HepG2 (cell line): ENCODE measurements around the gene RREB1. TPM values are rescaled to one million over a fixed set of nuclear protein-coding genes. Genes with fewer than 3 reads are reported as not detected.
A peak's percentile ranks its signal among the peaks of the same experiment; 100 is the strongest.

Experiments
- ARNT ChIP-seq: fragments of 450-650 bp; IDR thresholded peaks from 2 replicates; pipeline ENCODE4 v1.6.1; 2017
- DNMT3B ChIP-seq: conservative IDR thresholded peaks from 2 replicates; pipeline ENCODE4 v1.6.1; 2016; ENCODE audit warnings: missing biosample characterization, control low read depth
- GLI4 ChIP-seq: sonication (generic); formaldehyde crosslinking; IDR thresholded peaks from 2 replicates; pipeline ENCODE4 v1.5.1; 2020; ENCODE audit warnings: missing genetic modification reagents, mild to moderate bottlenecking, moderate library complexity, borderline replicate concordance
- HIC2 ChIP-seq: sonication (generic); formaldehyde crosslinking; IDR thresholded peaks from 2 replicates; pipeline ENCODE4 v1.9.0; 2022; ENCODE audit warnings: low read depth, missing genetic modification reagents
- IKZF4 ChIP-seq: sonication (generic); formaldehyde crosslinking; IDR thresholded peaks from 2 replicates; pipeline ENCODE4 v1.5.1; 2020; ENCODE audit warnings: borderline replicate concordance, mild to moderate bottlenecking, low read depth, missing genetic modification reagents; ENCODE audit errors: not compliant biosample characterization
- MAFK ChIP-seq, 2 experiments: IDR thresholded peaks in 1 of 2; conservative IDR thresholded peaks in 1 of 2; 2 replicates each; pipeline ENCODE4 v1.6.1; 2011; ENCODE audit warnings: improper control_type of control experiment in 2 of 2, low read length in 2 of 2
- MLLT10 ChIP-seq: sonication (generic); formaldehyde crosslinking; IDR thresholded peaks from 2 replicates; pipeline ENCODE4 v1.4.0; 2020; ENCODE audit warnings: missing genetic modification reagents
- NFIB ChIP-seq: sonication (generic); formaldehyde crosslinking; IDR thresholded peaks from 2 replicates; pipeline ENCODE4 v1.9.0; 2021; ENCODE audit warnings: missing genetic modification reagents, mild to moderate bottlenecking, borderline replicate concordance
- PCBP1 ChIP-seq: fragments of 200-400 bp; formaldehyde crosslinking; IDR thresholded peaks from 2 replicates; pipeline ENCODE4 v1.6.1; 2017; ENCODE audit warnings: mild to moderate bottlenecking, low read depth, low read length, borderline replicate concordance
- PRPF4 ChIP-seq: fragments of 200-400 bp; formaldehyde crosslinking; IDR thresholded peaks from 2 replicates; pipeline ENCODE4 v1.6.1; 2016; ENCODE audit warnings: low read length, low read depth; ENCODE audit not compliant: poor library complexity, severe bottlenecking
- RORA ChIP-seq: sonication (generic); formaldehyde crosslinking; IDR thresholded peaks from 2 replicates; pipeline ENCODE4 v1.5.0; 2020; ENCODE audit warnings: mild to moderate bottlenecking, missing genetic modification reagents, moderate library complexity
- SCMH1 ChIP-seq: sonication (generic); formaldehyde crosslinking; IDR thresholded peaks from 2 replicates; pipeline ENCODE4 v1.9.0; 2021; ENCODE audit warnings: missing genetic modification reagents, mild to moderate bottlenecking, borderline replicate concordance
- SIX1 ChIP-seq: sonication (generic); formaldehyde crosslinking; IDR thresholded peaks from 2 replicates; pipeline ENCODE4 v1.4.0; 2020; ENCODE audit warnings: missing genetic modification reagents, borderline replicate concordance
- SMYD3 ChIP-seq: sonication (generic); formaldehyde crosslinking; IDR thresholded peaks from 2 replicates; pipeline ENCODE4 v1.8.1; 2023; ENCODE audit warnings: mild to moderate bottlenecking, missing genetic modification reagents
- TFAP4 ChIP-seq: sonication (generic); IDR thresholded peaks from 2 replicates; pipeline ENCODE4 v1.6.1; 2016; ENCODE audit warnings: low read depth, borderline replicate concordance
- ZKSCAN1 ChIP-seq: fragments of 150-350 bp; IDR thresholded peaks from 2 replicates; pipeline ENCODE4 v1.6.1; 2014; ENCODE audit warnings: low read length
- ZMYM4 ChIP-seq: sonication (generic); formaldehyde crosslinking; IDR thresholded peaks from 2 replicates; pipeline ENCODE4 v1.8.1; 2023; ENCODE audit warnings: mild to moderate bottlenecking, missing genetic modification reagents
- ZNF292 ChIP-seq: sonication (generic); formaldehyde crosslinking; IDR thresholded peaks from 2 replicates; pipeline ENCODE4 v1.8.1; 2022; ENCODE audit warnings: mild to moderate bottlenecking, low read depth, missing genetic modification reagents, borderline replicate concordance
- ZNF33A ChIP-seq: sonication (generic); formaldehyde crosslinking; IDR thresholded peaks from 2 replicates; pipeline ENCODE4 v1.5.1; 2020; ENCODE audit warnings: missing genetic modification reagents, mild to moderate bottlenecking, moderate library complexity, borderline replicate concordance
- ZNF34 ChIP-seq: sonication (generic); formaldehyde crosslinking; IDR thresholded peaks from 2 replicates; pipeline ENCODE4 v1.4.0; 2020; ENCODE audit warnings: mild to moderate bottlenecking, missing genetic modification reagents, borderline replicate concordance
- ZNF354B ChIP-seq: sonication (generic); formaldehyde crosslinking; IDR thresholded peaks from 2 replicates; pipeline ENCODE4 v1.8.0; 2022; ENCODE audit warnings: mild to moderate bottlenecking, missing genetic modification reagents
- ZNF501 ChIP-seq: sonication (generic); formaldehyde crosslinking; IDR thresholded peaks from 2 replicates; pipeline ENCODE4 v1.5.1; 2020; ENCODE audit warnings: mild to moderate bottlenecking, moderate library complexity, missing genetic modification reagents
- ZNF775 ChIP-seq: sonication (generic); formaldehyde crosslinking; IDR thresholded peaks from 2 replicates; pipeline ENCODE4 v1.4.0; 2020; ENCODE audit warnings: missing genetic modification reagents, mild to moderate bottlenecking, moderate library complexity, borderline replicate concordance
- ZNF800 ChIP-seq: sonication (generic); formaldehyde crosslinking; IDR thresholded peaks from 2 replicates; pipeline ENCODE4 v1.4.0; 2020; ENCODE audit warnings: missing genetic modification reagents
- ZSCAN20 ChIP-seq: sonication (generic); formaldehyde crosslinking; IDR thresholded peaks from 2 replicates; pipeline ENCODE4 v1.4.0; 2020; ENCODE audit warnings: missing genetic modification reagents, mild to moderate bottlenecking, borderline replicate concordance
- ZSCAN22 ChIP-seq: sonication (generic); formaldehyde crosslinking; IDR thresholded peaks from 2 replicates; pipeline ENCODE4 v1.4.0; 2020; ENCODE audit warnings: mild to moderate bottlenecking, missing genetic modification reagents
- ZSCAN29 ChIP-seq: sonication (generic); formaldehyde crosslinking; conservative IDR thresholded peaks from 2 replicates; pipeline ENCODE4 v1.4.0; 2020; ENCODE audit warnings: mild to moderate bottlenecking, missing genetic modification reagents
- polyA plus RNA-seq, 8 experiments: library from polyadenylated mRNA; depleted of rRNA in 3 of 8; stranded (reverse) in 7 of 8; unstranded in 1 of 8; fragments of >200 nt; fragmentation: Illumina TruSeq in 4 of 8; extraction: Trizol in 4 of 8; gene quantifications; 2 replicates each; pipeline versions ENCODE4 v1.2.1 to v1.2.3, GENCODE V29; 2011 to 2016; ENCODE audit warnings: low read depth in 4 of 8, missing spikeins in 1 of 8, mixed read lengths in 1 of 8; ENCODE audit not compliant: insufficient read depth in 1 of 8
- total RNA-seq, 5 experiments: library from RNA; depleted of rRNA; stranded (reverse); fragments of >200 nt; fragmentation: Illumina TruSeq; extraction: Trizol; gene quantifications; 2 replicates each; pipeline ENCODE4 v1.2.3, GENCODE V29; 2016; ENCODE audit warnings: low read depth in 1 of 5

Gene RREB1
- total and polyA plus RNA-seq, 2 of the 13 experiments (the other 11 are each of a cell fraction or from before 2014, with no cell fraction given), result 6.1 to 23.2 TPM

GRCh38 chr6:7159790-7160525, 52.2 kb downstream of the RREB1 start (continued):
- TF ChIP-seq PRPF4 (no peak), GLI4 (CRISPR knock-in tag) (no peak), ZKSCAN1 (peak; percentile 94), SMYD3 (CRISPR knock-in tag) (no peak; the same call in 1 of the 2 replicates), RORA (CRISPR knock-in tag) (peak; percentile 6; the same call in 1 of the 2 replicates), SIX1 (CRISPR knock-in tag) (no peak), MAFK (conservative IDR thresholded peaks at IDR 0.05 in 1 of 2, IDR thresholded peaks at IDR 0.05 in 1 of 2; ENCODE audit: low read length in 2 of 2) (peak in 1 of 2 experiments; percentile 28; a peak in 1 of 4 replicates), MLLT10 (CRISPR knock-in tag) (no peak), DNMT3B (CRISPR knock-in tag) (no peak), HIC2 (CRISPR knock-in tag) (no peak), ARNT (no peak), ZMYM4 (no peak), SCMH1 (CRISPR knock-in tag) (no peak), ZNF292 (CRISPR knock-in tag) (no peak), ZSCAN22 (no peak), ZNF775 (CRISPR knock-in tag) (no peak), ZNF800 (no peak), ZSCAN29 (CRISPR knock-in tag) (no peak), NFIB (no peak), PCBP1 (no peak), ZNF34 (CRISPR knock-in tag) (no peak), ZNF354B (no peak), IKZF4 (CRISPR knock-in tag) (no peak), TFAP4 (peak; percentile 83; the same call in 1 of the 2 replicates), ZNF33A (CRISPR knock-in tag) (0 out of 2 replicates have a peak, but pooled peaks have one; percentile 21), ZSCAN20 (CRISPR knock-in tag) (no peak), ZNF501 (CRISPR knock-in tag) (no peak)
